HEK293T (cell line): ENCODE measurements around the gene MZT1.

Source experiments
- ARNT ChIP-seq: fragments of 450-650 bp; IDR thresholded peaks from 2 replicates; pipeline ENCODE4 v1.6.1; 2017; ENCODE audit warnings: mild to moderate bottlenecking
- BHLHE40 ChIP-seq: fragments of 450-650 bp; IDR thresholded peaks from 2 replicates; pipeline ENCODE4 v1.6.1; 2016; ENCODE audit warnings: mild to moderate bottlenecking, moderate library complexity, borderline replicate concordance
- ELF4 ChIP-seq: fragments of 450-650 bp; IDR thresholded peaks from 2 replicates; pipeline ENCODE4 v1.6.1; 2017; ENCODE audit warnings: antibody characterized with exemption
- FOXA1 ChIP-seq: fragments of 450-650 bp; IDR thresholded peaks from 2 replicates; pipeline ENCODE4 v1.6.1; 2016; ENCODE audit warnings: mild to moderate bottlenecking
- FOXK2 ChIP-seq: fragments of 450-650 bp; IDR thresholded peaks from 2 replicates; pipeline ENCODE4 v1.6.1; 2016; ENCODE audit warnings: mild to moderate bottlenecking
- FOXM1 ChIP-seq: fragments of 450-650 bp; IDR thresholded peaks from 2 replicates; pipeline ENCODE4 v1.6.1; 2017; ENCODE audit warnings: mild to moderate bottlenecking, borderline replicate concordance
- HDGF ChIP-seq: fragments of 450-650 bp; IDR thresholded peaks from 2 replicates; pipeline ENCODE4 v1.6.1; 2017; ENCODE audit warnings: antibody characterized with exemption, borderline replicate concordance
- L3MBTL2 ChIP-seq: fragments of 450-650 bp; conservative IDR thresholded peaks from 2 replicates; pipeline ENCODE4 v1.6.1; 2016; ENCODE audit warnings: mild to moderate bottlenecking
- NFRKB ChIP-seq: fragments of 450-650 bp; IDR thresholded peaks from 2 replicates; pipeline ENCODE4 v1.6.1; 2016; ENCODE audit warnings: mild to moderate bottlenecking, moderate library complexity
- SP1 ChIP-seq: fragments of 450-650 bp; IDR thresholded peaks from 2 replicates; pipeline ENCODE4 v1.6.1; 2017
- SUZ12 ChIP-seq: fragments of 450-650 bp; IDR thresholded peaks from 2 replicates; pipeline ENCODE4 v1.6.1; 2016; ENCODE audit warnings: mild to moderate bottlenecking
- TARDBP ChIP-seq: fragments of 450-650 bp; IDR thresholded peaks from 2 replicates; pipeline ENCODE4 v1.6.1; 2016
- ZNF384 ChIP-seq: fragments of 450-650 bp; IDR thresholded peaks from 2 replicates; pipeline ENCODE4 v1.6.1; 2016
- TF ChIP-seq, protein P1 (sequence below): fragments of 450-650 bp; IDR thresholded peaks from 2 replicates; pipeline ENCODE4 v1.6.1; 2016

DNA sequence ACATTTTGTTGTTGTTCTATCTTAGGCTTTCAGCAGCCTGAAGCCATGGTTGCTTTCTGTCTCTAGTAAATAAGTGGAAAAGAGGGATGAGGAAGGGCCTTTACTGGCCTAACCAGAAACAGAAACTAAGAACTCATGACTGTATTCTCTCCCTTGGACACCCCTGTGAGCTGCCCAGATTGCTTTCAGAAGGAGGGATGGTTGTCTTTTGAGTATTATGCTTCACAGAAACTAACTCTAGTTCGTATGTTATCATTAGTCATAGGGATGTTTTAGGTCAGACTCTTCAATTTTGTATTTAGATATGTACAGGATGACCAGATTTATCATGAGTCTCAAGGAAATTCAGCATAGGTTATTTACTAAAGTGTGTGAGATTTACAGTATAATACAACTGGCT is 17.8 kb upstream of the MZT1 start:
- no peak for TF ChIP-seq HDGF
- no peak for TF ChIP-seq ARNT
- TF ChIP-seq FOXK2, result no peak
- TF ChIP-seq NFRKB, result no peak
- no peak for TF ChIP-seq L3MBTL2
- no peak for TF ChIP-seq TARDBP
- no peak for TF ChIP-seq BHLHE40
- TF ChIP-seq SP1, result no peak
- TF ChIP-seq, protein P1, sequence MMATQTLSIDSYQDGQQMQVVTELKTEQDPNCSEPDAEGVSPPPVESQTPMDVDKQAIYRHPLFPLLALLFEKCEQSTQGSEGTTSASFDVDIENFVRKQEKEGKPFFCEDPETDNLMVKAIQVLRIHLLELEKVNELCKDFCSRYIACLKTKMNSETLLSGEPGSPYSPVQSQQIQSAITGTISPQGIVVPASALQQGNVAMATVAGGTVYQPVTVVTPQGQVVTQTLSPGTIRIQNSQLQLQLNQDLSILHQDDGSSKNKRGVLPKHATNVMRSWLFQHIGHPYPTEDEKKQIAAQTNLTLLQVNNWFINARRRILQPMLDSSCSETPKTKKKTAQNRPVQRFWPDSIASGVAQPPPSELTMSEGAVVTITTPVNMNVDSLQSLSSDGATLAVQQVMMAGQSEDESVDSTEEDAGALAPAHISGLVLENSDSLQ, result no peak
- TF ChIP-seq SUZ12, result no peak
- TF ChIP-seq FOXM1, result no peak
- TF ChIP-seq FOXA1, result no peak
- no peak for TF ChIP-seq ELF4
- no peak for TF ChIP-seq ZNF384
